ENCODE results near the gene UQCR10. TPM values are rescaled to one million over a fixed set of nuclear protein-coding genes. Genes with fewer than 3 reads are reported as not detected.

UQCR10 gene
- total RNA-seq, 1 donor from 2014 or later, result 65.8 TPM

DNA sequence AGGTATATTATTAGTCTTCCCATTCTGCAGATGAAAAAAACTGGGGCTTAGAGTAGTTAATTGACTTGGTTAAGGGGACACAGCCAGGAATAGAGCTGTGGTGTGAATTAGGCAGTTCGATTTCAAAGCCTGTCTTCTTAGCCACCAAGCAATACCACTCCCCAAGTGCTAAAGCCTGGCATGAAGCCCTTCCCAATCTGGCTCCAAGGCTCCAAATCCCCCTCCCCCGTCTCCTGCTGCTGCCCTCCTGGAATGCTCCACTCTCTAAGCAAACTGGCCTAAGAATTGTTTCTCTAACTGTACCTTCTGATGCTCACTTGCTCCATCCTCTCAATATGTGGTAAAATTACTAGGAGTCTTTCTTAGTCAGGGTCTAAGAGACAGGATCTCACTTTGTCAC is 52.3 kb downstream of the UQCR10 start:
- TF ChIP-seq, protein P1, sequence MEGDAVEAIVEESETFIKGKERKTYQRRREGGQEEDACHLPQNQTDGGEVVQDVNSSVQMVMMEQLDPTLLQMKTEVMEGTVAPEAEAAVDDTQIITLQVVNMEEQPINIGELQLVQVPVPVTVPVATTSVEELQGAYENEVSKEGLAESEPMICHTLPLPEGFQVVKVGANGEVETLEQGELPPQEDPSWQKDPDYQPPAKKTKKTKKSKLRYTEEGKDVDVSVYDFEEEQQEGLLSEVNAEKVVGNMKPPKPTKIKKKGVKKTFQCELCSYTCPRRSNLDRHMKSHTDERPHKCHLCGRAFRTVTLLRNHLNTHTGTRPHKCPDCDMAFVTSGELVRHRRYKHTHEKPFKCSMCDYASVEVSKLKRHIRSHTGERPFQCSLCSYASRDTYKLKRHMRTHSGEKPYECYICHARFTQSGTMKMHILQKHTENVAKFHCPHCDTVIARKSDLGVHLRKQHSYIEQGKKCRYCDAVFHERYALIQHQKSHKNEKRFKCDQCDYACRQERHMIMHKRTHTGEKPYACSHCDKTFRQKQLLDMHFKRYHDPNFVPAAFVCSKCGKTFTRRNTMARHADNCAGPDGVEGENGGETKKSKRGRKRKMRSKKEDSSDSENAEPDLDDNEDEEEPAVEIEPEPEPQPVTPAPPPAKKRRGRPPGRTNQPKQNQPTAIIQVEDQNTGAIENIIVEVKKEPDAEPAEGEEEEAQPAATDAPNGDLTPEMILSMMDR (IDR thresholded peaks at IDR 0.05), result no peak
- no peak for TF ChIP-seq POLR2AphosphoS5 (IDR thresholded peaks at IDR 0.05; ENCODE audit: insufficient read depth in 1 of 2, low read depth in 1 of 2)
- TF ChIP-seq POLR2A (IDR thresholded peaks at IDR 0.05), result no peak
- Histone ChIP-seq H3K4me3 (no peak overlapping the region), H3K27me3 (no peaks in the 10 kb centered on the region), H3K36me3 (peaks cover 0 to 59% of the 10 kb centered on the region in 2 donors), H3K27ac (no peak overlapping the region), H3K4me1 (peaks cover 25% of the 10 kb centered on the region), H3K9me3 (no peaks in the 10 kb centered on the region)
- intact Hi-C loops (cut with DNase I), result no loop called here
- DNase-seq (ENCODE audit: extremely low spot score in 2 of 2), result no peak

Small RNA genes within 50 kb of the gene (small RNA-seq; reads per million reads assigned to genes)
- not detected for gene RF00019

Other genes starting within 250 kb of the UQCR10 start
- gene THOC5, start 213.6 kb upstream of the UQCR10 start, total RNA-seq, result 32.2 TPM
- 27.5 TPM for gene NIPSNAP1, start 186.3 kb upstream of the UQCR10 start, total RNA-seq
- 15.7 TPM for gene NF2, start 163.7 kb upstream of the UQCR10 start, total RNA-seq
- gene CABP7, start 47.4 kb upstream of the UQCR10 start, total RNA-seq, result not detected
- gene ZMAT5, start 362 bp upstream of the UQCR10 start, total RNA-seq, result 22.6 TPM
- 62.6 TPM for gene ASCC2, start 70.9 kb downstream of the UQCR10 start, total RNA-seq
- 66.8 TPM for gene MTMR3, start 115.8 kb downstream of the UQCR10 start, total RNA-seq